HCT116 (cell line): ENCODE data around the gene CNTNAP2. TPM values are rescaled to one million over a fixed set of nuclear protein-coding genes. Genes with fewer than 3 reads are reported as not detected.

Source experiments
- ATAC-seq: fragments of 200-7000 bp; cut with Tn5 transposase; 2 replicates; pipeline ENCODE4 v1.9.1; 2020; ENCODE audit warnings: mild to moderate bottlenecking, moderate library complexity
- BruUV-seq: library from RNA; stranded (reverse); fragments of 400-500 nt; replicated peaks from 2 replicates; lab custom pipeline; 2021; lab: Mats Ljungman, UMichigan
- CTCF ChIA-PET: fragments of 300-600 bp; sonication (Branson Sonifier 250); formaldehyde crosslinking; loops from one replicate; lab custom pipeline; 2021; ENCODE audit warnings: antibody characterized with exemption; lab: Charles Lee
- POLR2A ChIA-PET: fragments of 300-600, 350-600 bp; sonication (Branson Sonifier 250); formaldehyde crosslinking; loops from one replicate; lab custom pipeline; 2021; ENCODE audit warnings: antibody characterized with exemption; lab: Charles Lee
- RAD21 ChIA-PET, 2 experiments: fragments of 300-600 bp; sonication (Branson Sonifier 250); formaldehyde crosslinking; loops; one replicate each; lab custom pipeline; 2023; ENCODE audit warnings: low total read pairs in 2 of 2; ENCODE audit not compliant: uncharacterized antibody in 2 of 2, unreplicated experiment in 2 of 2, low non-redundant PET in 1 of 2; lab: Charles Lee
- DNase-seq: peaks from one replicate; pipeline ENCODE4 v3.0.0-alpha.2; 2010; ENCODE audit warnings: low read depth, low spot score
- H2AFZ ChIP-seq: fragments of 200-600 bp; shearing (Covaris generic), sonication (generic); 2 replicates; pipeline ENCODE4 v1.6.1; 2017; ENCODE audit warnings: low read depth, mixed run types, mixed read lengths, antibody characterized with exemption, low read length; ENCODE audit not compliant: poor library complexity, severe bottlenecking
- H3K27ac ChIP-seq: 2 replicates; pipeline ENCODE4 v1.5.1; 2012; ENCODE audit warnings: low read depth, low read length
- H3K27me3 ChIP-seq: fragments of 200-600 bp; sonication (generic); 2 replicates; pipeline ENCODE4 v1.6.1; 2016; ENCODE audit warnings: mixed run types, low read length, mixed read lengths; ENCODE audit not compliant: insufficient read depth
- H3K36me3 ChIP-seq, 2 experiments: fragments of 200-500 bp in 1 of 2; fragments of 200-600 bp in 1 of 2; sonication (Bioruptor generic) in 1 of 2; sonication (generic) in 1 of 2; 2 replicates each; pipeline versions ENCODE4 v1.5.1 to v1.6.1; 2014 to 2016; ENCODE audit warnings: low read length in 2 of 2, inconsistent platforms in 1 of 2, mixed read lengths in 1 of 2, mixed run types in 1 of 2; ENCODE audit not compliant: insufficient read depth in 2 of 2, control insufficient read depth in 1 of 2
- H3K4me1 ChIP-seq, 2 experiments: fragments of 200-600 bp in 1 of 2; sonication (generic) in 1 of 2; 2 replicates each; pipeline versions ENCODE4 v1.5.1 to v1.6.1; 2012 to 2017; ENCODE audit warnings: low read length in 2 of 2, inconsistent platforms in 1 of 2, mild to moderate bottlenecking in 1 of 2, mixed read lengths in 1 of 2, mixed run types in 1 of 2, moderate library complexity in 1 of 2; ENCODE audit not compliant: insufficient read depth in 2 of 2, control insufficient read depth in 1 of 2
- H3K4me2 ChIP-seq: fragments of 200-600 bp; sonication (generic); 2 replicates; pipeline ENCODE4 v1.6.1; 2017; ENCODE audit warnings: mixed run types, low read length, mixed read lengths
- H3K4me3 ChIP-seq, 2 experiments: fragments of 200-600 bp in 1 of 2; sonication (generic) in 1 of 2; replicated peaks in 1 of 2; 2 replicates each; pipeline ENCODE4 v1.5.1; 2011 to 2016; ENCODE audit warnings: low read length in 2 of 2, control low read depth in 1 of 2, low read depth in 1 of 2, mild to moderate bottlenecking in 1 of 2, mixed read lengths in 1 of 2, mixed run types in 1 of 2
- H3K79me2 ChIP-seq: fragments of 200-600 bp; sonication (generic); 2 replicates; pipeline ENCODE4 v1.6.1; 2017; ENCODE audit warnings: mild to moderate bottlenecking, mixed run types, low read length, moderate library complexity, mixed read lengths; ENCODE audit not compliant: insufficient read depth
- H3K9ac ChIP-seq: fragments of 200-600 bp; sonication (generic); 2 replicates; pipeline ENCODE4 v1.6.1; 2016; ENCODE audit warnings: low read length, mixed read lengths
- H3K9me2 ChIP-seq: fragments of 200-600 bp; sonication (generic), shearing (Covaris generic); 2 replicates; pipeline ENCODE4 v1.6.1; 2017; ENCODE audit warnings: mixed run types, mild to moderate bottlenecking, moderate library complexity; ENCODE audit not compliant: insufficient read depth
- H3K9me3 ChIP-seq, 2 experiments: fragments of 200-500 bp in 1 of 2; fragments of 200-600 bp in 1 of 2; sonication (Bioruptor generic) in 1 of 2; sonication (generic) in 1 of 2; 2 replicates each; pipeline ENCODE4 v1.6.1; 2014 to 2017; ENCODE audit warnings: low read length in 2 of 2, mixed read lengths in 2 of 2, inconsistent platforms in 1 of 2, low read depth in 1 of 2, mild to moderate bottlenecking in 1 of 2, mixed run types in 1 of 2, moderate library complexity in 1 of 2; ENCODE audit not compliant: control insufficient read depth in 1 of 2, insufficient read depth in 1 of 2
- H4K20me1 ChIP-seq: fragments of 200-600 bp; sonication (generic), shearing (Covaris generic); 2 replicates; pipeline ENCODE4 v1.6.1; 2017; ENCODE audit warnings: mixed run types, mild to moderate bottlenecking, moderate library complexity; ENCODE audit not compliant: insufficient read depth
- ATF3 ChIP-seq: IDR thresholded peaks from 2 replicates; pipeline ENCODE4 v1.6.1; 2012
- CEBPB ChIP-seq: IDR thresholded peaks from 2 replicates; pipeline ENCODE4 v1.6.1; 2012; ENCODE audit warnings: low read depth
- CTCF ChIP-seq, 3 experiments: fragments of 200-600 bp in 1 of 3; sonication (generic) in 1 of 3; IDR thresholded peaks in 2 of 3; conservative IDR thresholded peaks in 1 of 3; 2 replicates each; pipeline ENCODE4 v1.5.1; 2012 to 2017; ENCODE audit warnings: low read depth in 2 of 3, low read length in 2 of 3, antibody characterized with exemption in 1 of 3, borderline replicate concordance in 1 of 3, control low read depth in 1 of 3, mild to moderate bottlenecking in 1 of 3, mixed read lengths in 1 of 3, mixed run types in 1 of 3, moderate library complexity in 1 of 3; ENCODE audit not compliant: insufficient read depth in 1 of 3
- FOSL1 ChIP-seq: IDR thresholded peaks from 2 replicates; pipeline ENCODE4 v1.6.1; 2012; ENCODE audit warnings: low read depth
- JUND ChIP-seq: IDR thresholded peaks from 2 replicates; pipeline ENCODE4 v1.6.1; 2012
- POLR2A ChIP-seq: IDR thresholded peaks from 2 replicates; pipeline ENCODE4 v1.7.0; 2011; ENCODE audit warnings: borderline replicate concordance; ENCODE audit not compliant: insufficient read depth, insufficient read length; ENCODE audit errors: extremely low read depth
- REST ChIP-seq: IDR thresholded peaks from 2 replicates; pipeline ENCODE4 v1.6.1; 2012; ENCODE audit warnings: low read depth
- ZBTB33 ChIP-seq: IDR thresholded peaks from 2 replicates; pipeline ENCODE4 v1.6.1; 2011; ENCODE audit warnings: mild to moderate bottlenecking, low read length, moderate library complexity; ENCODE audit not compliant: insufficient replicate concordance; ENCODE audit errors: extremely low read depth
- intact Hi-C: fragments of 100-400 bp; cut with micrococcal nuclease; formaldehyde crosslinking; loops from 2 replicates; pipeline ENCODE4 v1.10.0; 2022
- total RNA-seq: library from RNA; stranded (reverse); gene quantifications from one replicate; pipeline ENCODE4 v1.2.1, GENCODE V29; 2021; ENCODE audit not compliant: unreplicated experiment

CNTNAP2 gene
- total RNA-seq, 1 experiment from 2014 or later = 0.37 TPM

- Histone ChIP-seq H3K79me2 (no peaks in the 10 kb centered on the region), H3K4me3 (no peak overlapping the region), H4K20me1 (no peaks in the 10 kb centered on the region), H3K4me2 (no peak overlapping the region), H3K9me3 (no peaks in the 10 kb centered on the region), H3K27me3 (peaks cover 6% of the 10 kb centered on the region; the same call in 1 of the 2 replicates), H3K27ac (no peak overlapping the region), H3K4me1 (no peaks in the 10 kb centered on the region), H3K9ac (no peak overlapping the region), H2AFZ (no peak overlapping the region), H3K9me2 (no peaks in the 10 kb centered on the region), H3K36me3 (no peaks in the 10 kb centered on the region)
- POLR2A ChIA-PET = no interaction called here
- intact Hi-C loops = no loop called here
- RAD21 ChIA-PET = no interaction called here
- BruUV-seq = no TSS peak
- TF ChIP-seq REST (no peak), CTCF (IDR thresholded peaks at IDR 0.05 in 2 of 3, conservative IDR thresholded peaks at IDR 0.05 in 1 of 3; ENCODE audit: borderline replicate concordance in 1 of 3, insufficient read depth in 1 of 3, low read depth in 2 of 3, low read length in 2 of 3) (no peak), ATF3 (no peak), JUND (no peak), ZBTB33 (no peak), POLR2A (no peak), CEBPB (no peak), FOSL1 (no peak)
- DNase-seq (no peak), ATAC-seq (no peak)
- CTCF ChIA-PET = no interaction called here
These were observed 2114.3 kb downstream of the CNTNAP2 start for GRCh38 chr7:148230883-148231282.
